Naive thymus-derived CD4-positive, alpha-beta T cell (primary cell): ENCODE results near the gene RPP25L. TPM values are rescaled to one million over a fixed set of nuclear protein-coding genes. Genes with fewer than 3 reads are reported as not detected.

ENCODE experiments used
- ATAC-seq: fragments of 150-1000 bp; cut with Tn5 transposase; 2 replicates; pipeline ENCODE4 v1.10.0; 2021; ENCODE audit warnings: mild to moderate bottlenecking, moderate library complexity
- CTCF ChIA-PET: fragments of 350-600 bp; sonication (Branson Sonifier 250); formaldehyde crosslinking; loops from one replicate; lab custom pipeline; 2021; ENCODE audit warnings: antibody characterized with exemption; lab: Charles Lee
- POLR2A ChIA-PET: fragments of 350-600 bp; sonication (Branson Sonifier 250); formaldehyde crosslinking; loops from one replicate; lab custom pipeline; 2021; ENCODE audit warnings: antibody characterized with exemption, inconsistent platforms; lab: Charles Lee
- DNase-seq, 9 donors: peaks; one replicate each; pipeline versions ENCODE4 v3.0.0 to v3.0.0-alpha.2; 2020 to 2022; ENCODE audit warnings: mixed read lengths in 1 of 9
- H3K27ac ChIP-seq: one replicate; pipeline ENCODE4 v1.7.0; 2013; ENCODE audit warnings: mild to moderate bottlenecking, low read depth, low read length, moderate library complexity
- H3K27me3 ChIP-seq, 2 donors: one replicate each; pipeline ENCODE4 v1.7.0; 2013; ENCODE audit warnings: low read length in 2 of 2, mild to moderate bottlenecking in 2 of 2, moderate library complexity in 2 of 2; ENCODE audit not compliant: control insufficient read depth in 2 of 2, insufficient read depth in 2 of 2
- H3K36me3 ChIP-seq, 3 experiments: 1 replicate in 2 of 3; 2 replicates in 1 of 3; pipeline ENCODE4 v1.7.0; 2013; ENCODE audit warnings: low read length in 3 of 3, mild to moderate bottlenecking in 3 of 3, moderate library complexity in 1 of 3; ENCODE audit not compliant: insufficient read depth in 3 of 3, control insufficient read depth in 2 of 3
- H3K4me1 ChIP-seq, 2 donors: one replicate each; pipeline ENCODE4 v1.7.0; 2013; ENCODE audit warnings: low read length in 2 of 2, mild to moderate bottlenecking in 2 of 2, moderate library complexity in 1 of 2; ENCODE audit not compliant: control insufficient read depth in 2 of 2, insufficient read depth in 2 of 2
- H3K4me3 ChIP-seq: 2 replicates; pipeline ENCODE4 v1.7.0; 2013; ENCODE audit warnings: mild to moderate bottlenecking, low read length
- H3K9me3 ChIP-seq, 3 experiments: 1 replicate in 2 of 3; 2 replicates in 1 of 3; pipeline ENCODE4 v1.7.0; 2013; ENCODE audit warnings: low read length in 3 of 3; ENCODE audit not compliant: control insufficient read depth in 2 of 3
- H3K27ac Mint-ChIP-seq, 9 donors: one replicate each; pipeline ENCODE4 v1.8.0; 2020 to 2022; ENCODE audit warnings: mixed read lengths in 9 of 9, mild to moderate bottlenecking in 8 of 9, moderate library complexity in 5 of 9, inconsistent platforms in 2 of 9
- H3K27me3 Mint-ChIP-seq, 5 donors: one replicate each; pipeline ENCODE4 v1.8.0; 2021 to 2022; ENCODE audit warnings: mixed read lengths in 5 of 5, mild to moderate bottlenecking in 1 of 5
- H3K36me3 Mint-ChIP-seq, 5 donors: one replicate each; pipeline ENCODE4 v1.8.0; 2020 to 2022; ENCODE audit warnings: mixed read lengths in 5 of 5, mild to moderate bottlenecking in 3 of 5, inconsistent platforms in 1 of 5
- H3K4me1 Mint-ChIP-seq, 7 donors: one replicate each; pipeline ENCODE4 v1.8.0; 2020 to 2022; ENCODE audit warnings: mixed read lengths in 7 of 7, mild to moderate bottlenecking in 3 of 7, inconsistent platforms in 1 of 7
- H3K4me3 Mint-ChIP-seq, 10 donors: one replicate each; pipeline ENCODE4 v1.8.0; 2020 to 2022; ENCODE audit warnings: mild to moderate bottlenecking in 10 of 10, mixed read lengths in 10 of 10, moderate library complexity in 6 of 10, inconsistent platforms in 2 of 10
- H3K9me3 Mint-ChIP-seq, 11 donors: one replicate each; pipeline ENCODE4 v1.8.0; 2020 to 2022; ENCODE audit warnings: mixed read lengths in 11 of 11, mild to moderate bottlenecking in 4 of 11, inconsistent platforms in 1 of 11, moderate library complexity in 1 of 11
- intact Hi-C, 2 donors: fragments of 100-400 bp; cut with micrococcal nuclease; formaldehyde crosslinking; loops; one replicate each; pipeline ENCODE4 v1.15.1; 2023
- polyA plus RNA-seq, 2 donors: library from polyadenylated mRNA; unstranded; fragments of 300-500 nt; fragmentation: Illumina TruSeq; gene quantifications; one replicate each; pipeline ENCODE4 v1.2.3, GENCODE V29; 2021
- total RNA-seq, 6 experiments: library from RNA in 5 of 6; stranded (reverse) in 5 of 6; gene quantifications; 1 replicate in 5 of 6; 2 replicates in 1 of 6; pipeline ENCODE4 v1.2.3 and lab custom pipeline; 2021 to 2026

The RPP25L gene
- total and polyA plus RNA-seq, 7 experiments from 2014 or later, result 8.8 to 58.2 (median 26.7) TPM

GRCh38 chr9:34624475-34625185 lies 12.7 kb upstream of the RPP25L start:
- H3K27ac Mint-ChIP-seq, result no peak overlapping the region
- ATAC-seq (no peak), DNase-seq (no peak)
- peaks cover 25 to 50% (median 36%) of the 10 kb centered on the region in 7 donors for H3K4me1 Mint-ChIP-seq
- H3K9me3 Mint-ChIP-seq, result peaks cover 0 to 2% (median 0%) of the 10 kb centered on the region in 11 donors
- peak overlapping the region in 3 of 10 donors; percentile 11 to 62 (median 56) for H3K4me3 Mint-ChIP-seq
- H3K27me3 ChIP-seq, result peaks cover 15 to 65% of the 10 kb centered on the region in 2 donors
- no peak overlapping the region for H3K27ac ChIP-seq
- H3K4me3 ChIP-seq, result no peak overlapping the region
- peaks cover 0 to 5% (median 4%) of the 10 kb centered on the region in 5 donors for H3K36me3 Mint-ChIP-seq
- peaks cover 56 to 80% (median 67%) of the 10 kb centered on the region in 5 donors for H3K27me3 Mint-ChIP-seq
- H3K4me1 ChIP-seq, result peaks cover 17 to 36% of the 10 kb centered on the region in 2 donors
- ChIA-PET POLR2A (interaction anchor here (0.8 to 7.3 kb wide), 2 partner anchors 10 to 12 kb away, joined by 3 to 99 read pairs; partner anchors contain the start of gene SIGMAR1), CTCF (interaction anchor here (0.6 to 1.8 kb wide), 3 partner anchors 9 to 56 kb away, joined by 3 to 5 read pairs (median 4); partner anchors contain the start of gene RPP25L)
- no peaks in the 10 kb centered on the region for H3K9me3 ChIP-seq
- H3K36me3 ChIP-seq, result no peaks in the 10 kb centered on the region
- intact Hi-C loops, result no loop called here

GRCh38 chr9:34623374-34624235 lies 11.7 kb upstream of the RPP25L start:
- peaks cover 17 to 39% of the 10 kb centered on the region in 2 donors for H3K4me1 ChIP-seq
- Mint-ChIP-seq H3K4me1 (peaks cover 29 to 52% (median 39%) of the 10 kb centered on the region in 7 donors), H3K27ac (no peak overlapping the region), H3K9me3 (peaks cover 0 to 2% (median 0%) of the 10 kb centered on the region in 11 donors), H3K27me3 (peaks cover 48 to 72% (median 58%) of the 10 kb centered on the region in 5 donors), H3K36me3 (peaks cover 0 to 4% (median 2%) of the 10 kb centered on the region in 5 donors), H3K4me3 (peak overlapping the region; percentile 9 to 78 (median 58))
- peaks cover 0 to 4% (median 0%) of the 10 kb centered on the region in 3 experiments for H3K36me3 ChIP-seq
- H3K4me3 ChIP-seq, result no peak overlapping the region
- H3K9me3 ChIP-seq, result no peaks in the 10 kb centered on the region
- peaks cover 15 to 59% of the 10 kb centered on the region in 2 donors for H3K27me3 ChIP-seq
- intact Hi-C loops, result no loop called here
- POLR2A ChIA-PET, result interaction anchor here (0.7 to 7.3 kb wide), 3 partner anchors 13 to 37 kb away, joined by 4 to 99 read pairs (median 4); partner anchors contain the start of genes GALT and SIGMAR1
- DNase-seq, result peak in 1 of 9 donors; percentile 17
- no peak overlapping the region for H3K27ac ChIP-seq
- no peak for ATAC-seq
- CTCF ChIA-PET, result interaction anchor here (1.2 to 4.3 kb wide), 2 partner anchors 10 to 11 kb away, joined by 4 to 33 read pairs; no protein-coding TSS in a partner anchor

GRCh38 chr9:34620061-34620994 lies 8.4 kb upstream of the RPP25L start, which contains the start of gene DCTN3:
Gene DCTN3 (minus strand): TSS chr9:34620495. CDS start chr9:34620464, 31 bp downstream.
- Mint-ChIP-seq H3K4me1 (peaks cover 23 to 39% (median 32%) of the 10 kb centered on the region in 7 donors), H3K27ac (peak within 1 kb of the TSS; percentile 65 to 97 (median 88)), H3K27me3 (peaks cover 18 to 41% (median 27%) of the 10 kb centered on the region in 5 donors), H3K36me3 (peaks cover 7 to 22% (median 11%) of the 10 kb centered on the region in 5 donors), H3K9me3 (peaks cover 0 to 2% (median 0%) of the 10 kb centered on the region in 11 donors), H3K4me3 (peak within 1 kb of the TSS; percentile 88 to 98 (median 94))
- peaks cover 3 to 31% of the 10 kb centered on the region in 2 donors for H3K27me3 ChIP-seq
- peak within 1 kb of the TSS; percentile 86 for H3K4me3 ChIP-seq
- DNase-seq (peak; percentile 61 to 94 (median 91)), ATAC-seq (peak; percentile 98)
- H3K4me1 ChIP-seq, result peaks cover 12 to 30% of the 10 kb centered on the region in 2 donors
- intact Hi-C loops, result loop anchor here (1.0 kb wide), 4 partner anchors 8 to 97 kb away; partner anchors contain the start of genes RPP25L (in 2 of the 2), GALT (in 1 of the 2) and SIGMAR1 (in 1 of the 2)
- H3K9me3 ChIP-seq, result no peaks in the 10 kb centered on the region
- CTCF ChIA-PET, result interaction anchor here (0.6 to 4.3 kb wide), 8 partner anchors 9 to 856 kb away, joined by 3 to 33 read pairs (median 4); partner anchors contain the start of gene RPP25L
- POLR2A ChIA-PET, result interaction anchor here (0.6 to 7.3 kb wide), 11 partner anchors 9 to 244 kb away, joined by 3 to 99 read pairs (median 5); partner anchors contain the start of genes GALT, RPP25L and SIGMAR1
- H3K27ac ChIP-seq, result peak within 1 kb of the TSS; percentile 74
- peaks cover 0 to 35% (median 0%) of the 10 kb centered on the region in 3 experiments for H3K36me3 ChIP-seq

- intact Hi-C loops, result loop anchor here in 1 of 2 donors (10.0 kb wide), 2 partner anchors 370 to 440 kb away; partner anchors contain the start of genes DNAJB5 and UBAP1
- DNase-seq (no peak), ATAC-seq (no peak)
- ChIA-PET CTCF (interaction anchor here (1.0 to 7.5 kb wide), 3 partner anchors 11 to 20 kb away, joined by 3 to 98 read pairs (median 6); partner anchors contain the start of gene SIGMAR1), POLR2A (interaction anchor here (0.8 to 2.2 kb wide), 2 partner anchors 10 to 14 kb away, joined by 3 to 6 read pairs; partner anchors contain the start of gene ARID3C)
- Mint-ChIP-seq H3K4me1 (peaks cover 20 to 39% (median 35%) of the 10 kb centered on the region in 7 donors), H3K27ac (no peak overlapping the region), H3K27me3 (no peaks in the 10 kb centered on the region), H3K36me3 (peaks cover 7 to 30% (median 11%) of the 10 kb centered on the region in 5 donors), H3K9me3 (peaks cover 0 to 1% (median 0%) of the 10 kb centered on the region in 11 donors), H3K4me3 (no peak overlapping the region)
- no peaks in the 10 kb centered on the region for H3K27me3 ChIP-seq
- H3K36me3 ChIP-seq, result peaks cover 0 to 53% (median 0%) of the 10 kb centered on the region in 3 experiments
- H3K27ac ChIP-seq, result no peak overlapping the region
- H3K4me1 ChIP-seq, result peaks cover 17 to 29% of the 10 kb centered on the region in 2 donors
- H3K4me3 ChIP-seq, result no peak overlapping the region
- no peaks in the 10 kb centered on the region for H3K9me3 ChIP-seq
Observed at GRCh38 chr9:34615132-34615531, 3.2 kb upstream of the RPP25L start.
